ENCODE results near the gene SPAG6. TPM values are rescaled to one million over a fixed set of nuclear protein-coding genes. Genes with fewer than 3 reads are reported as not detected.
"Not testable (repeated sequence)": the region's sequence is repeated elsewhere in the genome, so short reads cannot be mapped to it uniquely, and the experiment has no call there.

Gene SPAG6
- total and polyA plus RNA-seq, 2 donors (not counting 1 experiment from before 2014, with no cell fraction given): not detected

GRCh38 chr10:22305721-22306120 is 39.6 kb upstream of the SPAG6 start:
- H3K36me3 ChIP-seq (ENCODE audit: control insufficient read depth, insufficient read depth, low read length): no peaks in the 10 kb centered on the region
- peak in 1 of 2 donors; percentile 30 for DNase-seq (ENCODE audit: low read depth in 2 of 2)
- H3K9me3 ChIP-seq (ENCODE audit: control insufficient read depth, insufficient read depth, low read depth, low read length): no peaks in the 10 kb centered on the region
- H3K79me2 ChIP-seq (ENCODE audit: control insufficient read depth, insufficient read depth, low read length): no peaks in the 10 kb centered on the region
- peaks cover 2% of the 10 kb centered on the region for H3K4me1 ChIP-seq (ENCODE audit: control insufficient read depth, extremely low read depth, insufficient read depth, low read length)
- H2AFZ ChIP-seq (ENCODE audit: low read length): no peak overlapping the region
- no peaks in the 10 kb centered on the region for H4K20me1 ChIP-seq (ENCODE audit: control insufficient read depth, extremely low read depth, insufficient read depth, low read length)
- no peak overlapping the region for H3K4me2 ChIP-seq (ENCODE audit: extremely low read depth, insufficient read depth, low read length)
- H3K27me3 ChIP-seq (ENCODE audit: control insufficient read depth, insufficient read depth, low read length): no peaks in the 10 kb centered on the region
- H3K27ac ChIP-seq (ENCODE audit: insufficient read depth, low read length): no peak overlapping the region
- no peak overlapping the region for H3K9ac ChIP-seq (ENCODE audit: insufficient read depth, low read length)
- no peak overlapping the region for H3K4me3 ChIP-seq (replicated peaks in 1 of 4; ENCODE audit: control extremely low read depth in 1 of 4, insufficient read depth in 1 of 4, low read depth in 3 of 4, low read length in 4 of 4)
- TF ChIP-seq CTCF (conservative IDR thresholded peaks at IDR 0.05 in 1 of 2, IDR thresholded peaks at IDR 0.05 in 1 of 2; ENCODE audit: low read depth in 1 of 2, low read length in 2 of 2) (no peak), EZH2 (IDR thresholded peaks at IDR 0.05; ENCODE audit: low read length, missing control alignments) (no peak)

- H3K9me3 ChIP-seq (ENCODE audit: control insufficient read depth, insufficient read depth, low read depth, low read length): no peaks in the 10 kb centered on the region
- H3K9ac ChIP-seq (ENCODE audit: insufficient read depth, low read length): no peak overlapping the region
- DNase-seq (ENCODE audit: low read depth in 2 of 2): peak in 1 of 2 donors; percentile 52
- H3K36me3 ChIP-seq (ENCODE audit: control insufficient read depth, insufficient read depth, low read length): no peaks in the 10 kb centered on the region
- no peaks in the 10 kb centered on the region for H3K27me3 ChIP-seq (ENCODE audit: control insufficient read depth, insufficient read depth, low read length)
- H4K20me1 ChIP-seq (ENCODE audit: control insufficient read depth, extremely low read depth, insufficient read depth, low read length): no peaks in the 10 kb centered on the region
- TF ChIP-seq EZH2 (IDR thresholded peaks at IDR 0.05; ENCODE audit: low read length, missing control alignments): no peak
- no peak for TF ChIP-seq CTCF (conservative IDR thresholded peaks at IDR 0.05 in 1 of 2, IDR thresholded peaks at IDR 0.05 in 1 of 2; ENCODE audit: low read depth in 1 of 2, low read length in 2 of 2)
- H3K79me2 ChIP-seq (ENCODE audit: control insufficient read depth, insufficient read depth, low read length): no peaks in the 10 kb centered on the region
- H3K4me1 ChIP-seq (ENCODE audit: control insufficient read depth, extremely low read depth, insufficient read depth, low read length): peaks cover 2% of the 10 kb centered on the region
- no peak overlapping the region for H3K4me3 ChIP-seq (replicated peaks in 1 of 4; ENCODE audit: control extremely low read depth in 1 of 4, insufficient read depth in 1 of 4, low read depth in 3 of 4, low read length in 4 of 4)
- H3K4me2 ChIP-seq (ENCODE audit: extremely low read depth, insufficient read depth, low read length): no peak overlapping the region
- no peak overlapping the region for H3K27ac ChIP-seq (ENCODE audit: insufficient read depth, low read length)
- H2AFZ ChIP-seq (ENCODE audit: low read length): no peak overlapping the region
Observed at GRCh38 chr10:22308390-22308789, 36.9 kb upstream of the SPAG6 start.

GRCh38 chr10:22309180-22310000 is 35.9 kb upstream of the SPAG6 start:
- Histone ChIP-seq H3K4me2 (ENCODE audit: extremely low read depth, insufficient read depth, low read length) (no peak overlapping the region), H3K9me3 (ENCODE audit: control insufficient read depth, insufficient read depth, low read depth, low read length) (no peaks in the 10 kb centered on the region), H3K36me3 (ENCODE audit: control insufficient read depth, insufficient read depth, low read length) (no peaks in the 10 kb centered on the region), H3K4me3 (replicated peaks in 1 of 4; ENCODE audit: control extremely low read depth in 1 of 4, insufficient read depth in 1 of 4, low read depth in 3 of 4, low read length in 4 of 4) (no peak overlapping the region), H3K27ac (ENCODE audit: insufficient read depth, low read length) (no peak overlapping the region), H3K9ac (ENCODE audit: insufficient read depth, low read length) (no peak overlapping the region), H3K4me1 (ENCODE audit: control insufficient read depth, extremely low read depth, insufficient read depth, low read length) (peaks cover 2% of the 10 kb centered on the region), H3K27me3 (ENCODE audit: control insufficient read depth, insufficient read depth, low read length) (no peaks in the 10 kb centered on the region), H4K20me1 (ENCODE audit: control insufficient read depth, extremely low read depth, insufficient read depth, low read length) (no peaks in the 10 kb centered on the region), H2AFZ (ENCODE audit: low read length) (no peak overlapping the region), H3K79me2 (ENCODE audit: control insufficient read depth, insufficient read depth, low read length) (no peaks in the 10 kb centered on the region)
- no peak for DNase-seq (ENCODE audit: low read depth in 2 of 2)
- no peak for TF ChIP-seq CTCF (conservative IDR thresholded peaks at IDR 0.05 in 1 of 2, IDR thresholded peaks at IDR 0.05 in 1 of 2; ENCODE audit: low read depth in 1 of 2, low read length in 2 of 2)
- no peak for TF ChIP-seq EZH2 (IDR thresholded peaks at IDR 0.05; ENCODE audit: low read length, missing control alignments)

GRCh38 chr10:22310012-22310411 is 35.3 kb upstream of the SPAG6 start:
- not testable (repeated sequence) for H3K4me1 ChIP-seq (ENCODE audit: control insufficient read depth, extremely low read depth, insufficient read depth, low read length); H3K36me3 ChIP-seq (ENCODE audit: control insufficient read depth, insufficient read depth, low read length); H3K4me2 ChIP-seq (ENCODE audit: extremely low read depth, insufficient read depth, low read length); H4K20me1 ChIP-seq (ENCODE audit: control insufficient read depth, extremely low read depth, insufficient read depth, low read length); H3K79me2 ChIP-seq (ENCODE audit: control insufficient read depth, insufficient read depth, low read length); H3K9me3 ChIP-seq (ENCODE audit: control insufficient read depth, insufficient read depth, low read depth, low read length); H3K9ac ChIP-seq (ENCODE audit: insufficient read depth, low read length); H3K27ac ChIP-seq (ENCODE audit: insufficient read depth, low read length); H3K4me3 ChIP-seq (replicated peaks in 1 of 4; ENCODE audit: control extremely low read depth in 1 of 4, insufficient read depth in 1 of 4, low read depth in 3 of 4, low read length in 4 of 4); H2AFZ ChIP-seq (ENCODE audit: low read length); DNase-seq (ENCODE audit: low read depth in 2 of 2); H3K27me3 ChIP-seq (ENCODE audit: control insufficient read depth, insufficient read depth, low read length)
